ENCODE results near the gene CAV2.

DNA sequence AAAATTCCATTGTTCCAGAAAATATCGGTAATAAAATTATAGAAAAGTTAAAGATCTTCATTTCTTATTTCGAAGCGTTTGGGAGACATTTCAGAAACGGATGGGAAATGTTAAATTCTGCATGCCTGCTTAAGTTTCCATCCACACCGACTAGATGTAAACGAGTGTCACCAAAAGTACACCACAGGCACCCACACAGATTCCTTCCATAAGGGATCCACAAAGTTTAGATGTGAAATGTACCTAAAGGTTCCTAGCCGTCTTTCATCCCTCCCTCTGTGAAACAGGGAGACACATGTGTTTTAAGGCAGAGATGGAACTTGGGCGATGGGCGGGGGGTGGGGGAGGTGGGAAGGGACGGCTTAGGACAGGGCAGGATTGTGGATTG is 24.7 kb downstream of the CAV2 start:
- TF ChIP-seq, protein P1, sequence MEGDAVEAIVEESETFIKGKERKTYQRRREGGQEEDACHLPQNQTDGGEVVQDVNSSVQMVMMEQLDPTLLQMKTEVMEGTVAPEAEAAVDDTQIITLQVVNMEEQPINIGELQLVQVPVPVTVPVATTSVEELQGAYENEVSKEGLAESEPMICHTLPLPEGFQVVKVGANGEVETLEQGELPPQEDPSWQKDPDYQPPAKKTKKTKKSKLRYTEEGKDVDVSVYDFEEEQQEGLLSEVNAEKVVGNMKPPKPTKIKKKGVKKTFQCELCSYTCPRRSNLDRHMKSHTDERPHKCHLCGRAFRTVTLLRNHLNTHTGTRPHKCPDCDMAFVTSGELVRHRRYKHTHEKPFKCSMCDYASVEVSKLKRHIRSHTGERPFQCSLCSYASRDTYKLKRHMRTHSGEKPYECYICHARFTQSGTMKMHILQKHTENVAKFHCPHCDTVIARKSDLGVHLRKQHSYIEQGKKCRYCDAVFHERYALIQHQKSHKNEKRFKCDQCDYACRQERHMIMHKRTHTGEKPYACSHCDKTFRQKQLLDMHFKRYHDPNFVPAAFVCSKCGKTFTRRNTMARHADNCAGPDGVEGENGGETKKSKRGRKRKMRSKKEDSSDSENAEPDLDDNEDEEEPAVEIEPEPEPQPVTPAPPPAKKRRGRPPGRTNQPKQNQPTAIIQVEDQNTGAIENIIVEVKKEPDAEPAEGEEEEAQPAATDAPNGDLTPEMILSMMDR (IDR thresholded peaks at IDR 0.05): no peak
- no peak for TF ChIP-seq POLR2A (IDR thresholded peaks at IDR 0.05)

Measured in testis (tissue), 2 donors.